Hematopoietic multipotent progenitor cell (in vitro differentiated cells): Measurements from ENCODE around the gene ARMC7. TPM values are rescaled to one million over a fixed set of nuclear protein-coding genes. Genes with fewer than 3 reads are reported as not detected.

ENCODE experiments used
- DNase-seq, 3 donors: peaks; one replicate each; pipeline ENCODE4 v3.0.0-alpha.2; 2011 to 2015; ENCODE audit warnings: low read depth in 2 of 3, low spot score in 2 of 3
- total RNA-seq: library from RNA; depleted of rRNA; stranded (reverse); fragments of >200 nt; gene quantifications from one replicate; pipeline ENCODE4 v1.2.3, GENCODE V29; 2012

Gene ARMC7
- total RNA-seq, 1 donor = 10.8 TPM

GRCh38 chr17:75077496-75078283 is 32.1 kb upstream of the ARMC7 start:
- DNase-seq = peak; percentile 41 to 60 (median 59)

- no peak for DNase-seq
Measured at GRCh38 chr17:75078284-75079022, 31.3 kb upstream of the ARMC7 start.

GRCh38 chr17:75079023-75079373 is 30.8 kb upstream of the ARMC7 start:
- DNase-seq = no peak

- no peak for DNase-seq
Measured at GRCh38 chr17:75081611-75082540, 27.9 kb upstream of the ARMC7 start.

DNA sequence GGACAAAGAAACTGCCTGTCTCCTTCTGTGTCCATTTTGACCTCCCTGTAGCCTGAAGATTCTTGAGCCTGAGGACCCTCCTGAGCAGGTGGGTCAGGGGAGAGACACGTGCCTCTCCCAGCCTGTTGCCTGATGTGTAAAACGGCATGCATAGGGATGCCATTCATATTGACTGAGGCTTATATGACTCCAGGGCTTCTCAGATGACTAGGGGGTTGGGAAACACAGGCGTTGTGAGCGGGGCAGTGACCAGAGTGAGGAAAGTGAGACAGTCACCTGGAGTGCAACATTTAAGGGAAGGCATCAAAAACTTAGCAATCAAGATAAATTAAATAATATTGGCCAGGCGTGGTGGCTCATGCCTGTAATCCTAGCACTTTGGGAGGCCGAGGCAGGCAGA is 27.1 kb upstream of the ARMC7 start:
- no peak for DNase-seq

- no peak for DNase-seq
Measured at GRCh38 chr17:75084039-75084660, 25.6 kb upstream of the ARMC7 start.

DNA sequence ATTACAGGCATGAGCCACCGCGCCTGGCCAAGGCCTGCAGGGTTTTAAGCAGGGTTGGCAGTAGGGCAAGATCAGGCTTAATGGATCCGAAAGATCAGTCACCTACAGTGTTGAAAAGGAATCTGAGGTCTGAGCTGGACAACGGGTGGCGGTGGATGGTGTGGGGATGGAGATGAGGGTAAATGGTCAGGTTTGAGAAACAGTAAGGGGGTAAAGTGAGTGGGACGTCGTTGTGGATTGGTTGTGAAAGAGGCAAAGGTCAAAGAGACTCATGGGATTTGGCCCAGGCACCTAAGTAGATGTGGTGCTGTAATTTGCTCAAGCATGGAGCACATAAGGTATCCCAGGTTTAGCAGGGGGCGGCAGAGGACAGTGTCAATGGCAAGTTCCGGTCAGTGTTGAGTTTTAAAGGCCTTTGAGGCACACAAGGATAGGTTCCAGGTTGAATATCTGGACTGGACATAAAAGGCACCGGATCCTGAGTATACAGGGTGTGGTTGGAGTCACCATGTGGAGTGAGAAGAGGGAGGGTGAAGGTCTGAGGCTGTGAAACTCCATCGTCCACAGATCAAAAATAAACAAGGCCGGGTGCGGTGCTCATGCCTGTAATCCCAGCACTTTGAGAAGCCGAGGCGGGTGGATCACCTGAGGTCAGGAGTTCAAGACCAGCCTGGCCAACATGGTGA is 23.1 kb upstream of the ARMC7 start:
- DNase-seq = no peak

DNA sequence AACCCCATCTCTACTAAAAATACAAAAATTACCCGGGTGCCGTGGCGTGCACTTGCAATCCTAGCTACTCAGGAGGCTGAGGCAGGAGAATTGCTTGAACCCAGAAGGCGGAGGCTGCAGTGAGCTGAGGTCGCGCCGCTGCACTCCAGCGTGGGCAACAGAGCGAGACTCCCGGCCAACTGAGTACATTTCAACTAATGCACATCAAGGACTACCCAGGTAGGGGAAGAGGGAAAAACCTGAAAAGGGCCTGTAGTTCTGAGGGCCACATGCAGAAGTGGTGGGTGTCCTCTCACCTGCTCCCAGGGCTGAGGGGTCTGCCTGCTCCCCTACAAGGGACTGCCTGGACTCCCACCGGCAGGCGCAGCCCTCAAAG is 22.6 kb upstream of the ARMC7 start:
- no peak for DNase-seq

GRCh38 chr17:75087558-75088453 is 22.0 kb upstream of the ARMC7 start, which contains the start of gene SLC16A5:
Gene SLC16A5 (plus strand): TSS chr17:75087954. CDS start chr17:75093637, 5,683 bp downstream.
- DNase-seq = peak in 1 of 3 donors; percentile 46

GRCh38 chr17:75088465-75089417 is 21.0 kb upstream of the ARMC7 start:
- no peak for DNase-seq

GRCh38 chr17:75090871-75091854 is 18.6 kb upstream of the ARMC7 start:
- DNase-seq = no peak

DNA sequence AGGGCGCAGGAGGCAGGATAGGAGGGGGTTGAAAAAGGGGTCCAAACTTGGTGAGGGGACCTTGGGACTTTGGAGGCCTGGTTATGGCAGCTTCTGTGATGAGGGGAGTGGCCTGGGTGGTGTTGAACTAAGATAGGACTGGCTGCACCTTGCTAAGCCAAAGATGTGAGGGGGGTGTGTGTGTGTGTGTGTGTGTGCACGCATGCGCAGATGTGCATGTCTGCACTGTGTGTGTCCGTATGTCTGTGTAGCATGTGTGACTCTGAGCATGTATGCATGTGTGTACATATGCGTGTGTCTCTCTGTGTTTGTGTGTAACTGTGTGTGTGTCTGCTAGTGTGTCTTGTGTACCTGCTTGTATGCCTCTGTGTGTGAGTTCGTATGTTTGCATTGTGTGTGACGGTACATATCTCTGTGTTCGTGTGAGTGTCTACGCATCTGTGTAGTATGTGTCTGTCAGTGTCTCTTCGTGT is 17.9 kb upstream of the ARMC7 start:
- DNase-seq = no peak

GRCh38 chr17:75093548-75094158 is 16.1 kb upstream of the ARMC7 start:
- DNase-seq = no peak

DNA sequence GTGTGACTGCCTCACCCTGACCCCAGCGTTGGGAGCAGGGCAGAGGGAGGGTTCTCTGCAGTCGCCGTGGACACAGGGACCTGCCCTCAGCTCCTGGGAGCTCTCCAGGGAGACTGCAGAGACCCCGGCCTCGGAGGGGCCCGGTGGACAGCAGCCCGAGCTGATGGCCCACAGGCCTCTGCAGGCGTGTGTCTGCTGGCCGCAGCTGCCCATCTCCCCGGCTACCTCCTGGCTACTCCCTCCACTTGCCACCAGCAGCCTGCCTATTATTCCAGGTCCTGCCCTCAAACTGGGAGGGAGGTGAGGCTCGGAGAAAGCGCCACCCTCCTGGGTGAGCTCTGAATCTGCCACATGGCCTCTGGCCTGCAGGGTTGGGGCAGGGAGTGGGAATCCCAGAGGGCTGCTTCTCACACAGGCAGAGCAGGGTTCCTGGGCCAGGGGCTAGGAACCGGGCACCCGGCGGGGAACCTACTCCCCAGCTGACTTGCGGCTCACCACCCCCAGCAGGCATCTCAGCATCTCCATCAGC is 14.8 kb upstream of the ARMC7 start:
- DNase-seq = no peak

- peak in 2 of 3 donors; percentile 88 to 94 for DNase-seq
Measured at GRCh38 chr17:75096082-75096625, 13.6 kb upstream of the ARMC7 start.

DNA sequence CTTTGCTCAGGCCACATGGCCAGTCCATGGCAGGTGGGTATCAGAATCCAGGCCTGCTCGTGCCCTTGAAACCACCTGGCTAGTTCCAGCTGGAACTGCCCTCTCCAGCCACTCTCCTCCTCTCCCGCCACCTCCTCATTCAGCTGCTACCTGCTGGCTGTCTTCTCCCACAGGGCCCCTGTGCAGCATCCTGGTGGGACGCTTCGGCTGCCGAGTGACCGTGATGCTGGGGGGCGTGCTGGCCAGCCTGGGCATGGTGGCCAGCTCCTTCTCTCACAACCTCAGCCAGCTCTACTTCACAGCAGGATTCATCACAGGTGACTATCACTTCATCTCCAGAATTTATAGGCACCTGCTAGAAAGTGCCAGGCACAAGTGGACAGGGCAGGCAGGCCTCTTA is 11.9 kb upstream of the ARMC7 start:
- DNase-seq = no peak
